ENCODE measurements around the gene CDK13.
A peak's percentile ranks its signal among the peaks of the same experiment; 100 is the strongest.

The CDK13 gene

GRCh38 chr7:39950473-39951225 is 593 bp downstream of the CDK13 start:
- peak; percentile 36 for DNase-seq

GRCh38 chr7:39951226-39952194 is 1.5 kb downstream of the CDK13 start:
- peak; percentile 70 for DNase-seq

- DNase-seq, result no peak
Observed at GRCh38 chr7:39952374-39952773, 2.3 kb downstream of the CDK13 start.

DNA sequence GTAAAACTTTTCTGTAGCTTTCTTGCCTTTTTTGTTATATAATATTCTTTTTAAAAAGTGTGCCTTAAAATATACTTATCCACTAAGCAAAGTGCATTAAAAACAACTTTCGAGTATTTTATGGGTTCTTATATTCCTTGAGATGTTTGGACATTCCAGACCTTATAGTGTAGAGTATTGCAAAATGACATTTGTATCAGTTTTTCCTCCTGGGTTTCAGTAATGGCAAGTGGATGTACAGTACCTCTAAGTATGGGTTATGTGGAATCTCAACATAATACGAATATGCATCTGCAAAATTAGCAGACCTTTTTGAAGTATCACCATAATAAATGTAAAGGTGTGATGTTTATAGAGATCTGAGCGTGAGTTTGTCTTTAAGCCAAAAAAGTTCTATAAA is 2.7 kb downstream of the CDK13 start:
- DNase-seq, result no peak

- DNase-seq, result no peak
Observed at GRCh38 chr7:39954694-39955093, 4.6 kb downstream of the CDK13 start.

- DNase-seq, result no peak
Observed at GRCh38 chr7:39958038-39958437, 8.0 kb downstream of the CDK13 start.

DNA sequence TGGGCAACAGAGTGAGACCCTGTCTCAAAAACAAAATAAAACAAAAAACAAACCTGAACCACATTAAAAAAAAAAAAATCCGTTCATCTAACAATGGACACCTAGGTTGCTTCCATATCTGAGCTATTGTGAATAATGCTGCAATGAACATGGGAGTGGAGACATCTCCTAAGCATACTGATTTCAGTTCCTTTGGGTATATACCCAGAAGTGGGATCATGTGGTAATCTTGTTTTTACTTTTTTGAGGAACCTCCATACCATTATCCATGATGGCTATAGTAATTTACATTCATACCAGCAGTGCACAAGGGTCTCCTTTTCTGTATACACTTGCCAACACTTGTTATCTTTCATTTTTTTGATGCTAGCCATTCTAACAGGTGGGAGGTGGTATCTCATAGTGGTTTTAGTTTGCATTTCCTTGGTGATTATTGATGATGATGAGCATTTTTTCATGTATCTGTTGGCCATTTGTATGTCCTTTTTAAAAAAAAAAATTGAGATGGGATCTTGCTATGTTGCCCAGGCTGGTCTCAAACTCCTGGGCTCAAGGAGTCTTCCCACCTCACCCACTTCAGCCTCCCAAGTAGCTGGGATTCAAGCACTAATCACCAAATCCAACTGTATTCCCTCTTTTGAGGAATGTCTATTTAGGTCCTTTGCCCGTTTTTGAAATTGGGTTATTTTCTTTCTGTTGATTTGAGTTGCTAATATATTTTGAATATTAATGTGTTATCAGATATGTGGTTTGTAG is 17.5 kb downstream of the CDK13 start:
- DNase-seq, result no peak

DNA sequence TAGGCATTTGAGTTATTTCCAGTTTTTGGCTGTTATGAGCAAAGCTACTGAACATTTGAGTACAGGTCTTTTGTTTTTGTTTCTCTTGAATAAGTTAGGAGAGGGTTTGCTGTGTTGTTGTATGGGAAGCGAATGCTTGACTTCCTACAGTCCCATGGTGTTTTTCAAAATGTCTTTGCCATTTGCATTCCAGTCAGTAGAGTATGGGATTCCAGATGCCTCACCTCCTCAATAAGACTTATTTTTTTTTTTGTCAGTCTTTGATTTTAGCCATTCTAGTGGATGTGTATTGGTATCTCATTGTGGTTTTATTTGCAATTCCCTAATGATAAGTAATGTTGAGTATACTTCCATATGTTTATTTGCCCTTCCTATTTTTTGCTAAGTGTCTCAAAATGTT is 19.4 kb downstream of the CDK13 start:
- DNase-seq, result no peak

DNA sequence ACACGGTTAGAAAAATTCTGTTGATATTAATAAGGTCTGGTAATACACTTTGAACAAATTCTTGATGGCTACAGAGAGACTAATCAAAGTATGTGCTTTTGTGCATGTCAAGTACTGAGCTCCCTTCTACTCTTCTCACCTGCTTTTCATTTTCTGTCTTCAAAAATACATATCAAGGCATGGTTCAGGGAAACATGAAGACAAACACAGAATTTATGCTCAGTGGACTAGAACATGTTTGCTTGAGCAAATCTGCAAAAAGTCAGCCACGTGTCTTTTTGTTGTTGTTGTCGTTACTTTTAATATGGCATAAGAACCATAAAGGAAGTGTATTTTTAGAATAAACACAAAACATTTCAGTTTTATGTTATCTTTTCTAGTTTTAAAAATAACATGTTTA is 21.9 kb downstream of the CDK13 start:
- DNase-seq, result no peak

GRCh38 chr7:39973801-39974200 is 23.7 kb downstream of the CDK13 start:
- DNase-seq, result no peak

DNA sequence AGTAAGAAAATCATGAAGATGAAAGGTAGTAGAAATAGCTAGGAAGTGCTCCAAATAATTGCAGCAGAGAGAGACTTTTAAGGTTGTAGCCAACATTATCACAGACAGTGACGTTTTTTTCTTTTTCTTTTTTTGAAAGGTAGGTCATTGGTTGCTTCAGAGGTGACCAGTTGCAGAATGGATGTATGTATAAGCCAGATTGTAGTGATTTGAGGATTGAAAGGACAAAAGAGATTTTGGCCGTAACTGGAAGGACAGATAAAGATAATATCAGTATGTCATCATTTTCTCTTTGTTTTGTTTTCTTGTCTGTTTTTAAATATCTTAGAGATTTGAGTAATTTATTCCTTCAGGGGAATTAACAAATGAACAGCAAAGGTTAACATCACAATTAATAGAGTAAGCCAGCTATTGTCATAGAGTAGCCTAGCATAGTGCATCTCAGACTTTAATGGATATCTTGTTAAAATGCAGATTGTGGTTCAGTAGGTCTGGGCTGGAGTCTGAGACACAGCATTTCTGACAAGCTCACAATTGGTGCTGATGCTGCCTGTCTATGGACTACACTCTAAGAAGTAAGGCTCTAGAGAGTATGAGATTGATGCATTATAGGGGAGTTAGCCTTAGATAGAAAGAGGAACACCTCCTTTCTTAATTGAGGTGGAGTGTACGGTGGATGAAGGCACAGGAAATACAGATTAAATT is 28.3 kb downstream of the CDK13 start:
- no peak for DNase-seq

DNA sequence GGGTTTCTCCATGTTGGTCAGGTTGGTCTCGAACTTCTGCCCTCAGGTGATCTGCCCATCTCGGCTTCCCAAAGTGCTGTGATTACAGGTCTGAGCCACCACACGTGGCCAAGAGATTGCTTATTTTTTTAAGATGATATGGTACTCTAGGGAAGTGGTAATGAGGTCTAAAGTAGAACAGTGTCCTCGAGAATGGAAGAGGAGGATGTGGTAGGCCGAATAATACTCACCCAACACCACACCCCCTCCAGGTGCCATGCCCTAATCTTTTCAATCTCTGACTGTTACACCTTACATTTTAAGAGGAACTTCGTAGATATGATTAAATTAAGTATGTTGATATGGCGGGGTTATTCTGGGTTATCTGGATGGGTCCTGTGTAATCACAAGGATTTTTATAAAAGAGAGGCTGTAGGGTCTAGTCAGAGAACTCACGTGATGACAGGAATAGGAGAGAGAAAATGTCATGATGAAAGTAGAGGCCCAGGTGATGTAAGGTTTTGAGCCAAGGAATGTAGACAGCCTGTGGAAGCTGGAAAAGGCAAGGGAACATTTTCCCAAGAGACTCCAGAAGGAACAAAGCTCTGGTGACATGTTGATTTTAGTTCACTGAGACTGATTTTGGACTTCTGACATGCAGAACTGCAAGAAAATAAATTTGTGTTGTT is 29.5 kb downstream of the CDK13 start:
- DNase-seq, result no peak

- DNase-seq, result no peak
Observed at GRCh38 chr7:39985398-39985918, 35.4 kb downstream of the CDK13 start.

- no peak for DNase-seq
Observed at GRCh38 chr7:39987641-39988347, 37.7 kb downstream of the CDK13 start.

DNA sequence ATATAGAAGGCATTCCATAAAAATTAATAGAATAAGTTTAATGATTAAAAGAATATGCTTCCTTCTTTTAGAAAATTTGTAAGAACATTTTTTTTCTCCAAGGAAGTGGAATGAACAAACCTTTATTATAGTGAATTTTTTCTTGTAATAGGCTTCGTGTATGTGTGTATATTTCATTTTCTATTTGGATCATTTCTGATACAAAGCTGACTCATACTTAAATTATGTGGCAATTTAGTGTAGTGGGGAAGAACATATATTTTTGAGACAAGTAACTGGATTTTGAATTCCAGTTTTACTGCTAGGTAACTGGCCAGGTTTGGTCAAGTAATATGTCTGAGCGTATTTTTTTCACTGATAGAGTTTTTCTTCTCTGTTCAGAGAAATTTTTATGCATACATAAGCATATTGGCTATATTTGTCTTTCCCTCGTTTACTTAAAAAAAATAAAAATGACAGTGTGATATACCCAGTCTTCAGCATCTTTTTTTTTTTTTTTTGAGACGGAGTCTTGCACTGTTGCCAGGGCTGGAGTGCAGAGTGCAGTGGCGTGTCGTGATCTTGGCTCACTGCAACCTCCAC is 50.8 kb downstream of the CDK13 start:
- no peak for DNase-seq

- no peak for DNase-seq
Observed at GRCh38 chr7:40001649-40002048, 51.6 kb downstream of the CDK13 start.

GRCh38 chr7:40003597-40003996 is 53.5 kb downstream of the CDK13 start:
- no peak for DNase-seq

GRCh38 chr7:40008223-40008815 is 58.3 kb downstream of the CDK13 start:
- DNase-seq, result no peak

DNA sequence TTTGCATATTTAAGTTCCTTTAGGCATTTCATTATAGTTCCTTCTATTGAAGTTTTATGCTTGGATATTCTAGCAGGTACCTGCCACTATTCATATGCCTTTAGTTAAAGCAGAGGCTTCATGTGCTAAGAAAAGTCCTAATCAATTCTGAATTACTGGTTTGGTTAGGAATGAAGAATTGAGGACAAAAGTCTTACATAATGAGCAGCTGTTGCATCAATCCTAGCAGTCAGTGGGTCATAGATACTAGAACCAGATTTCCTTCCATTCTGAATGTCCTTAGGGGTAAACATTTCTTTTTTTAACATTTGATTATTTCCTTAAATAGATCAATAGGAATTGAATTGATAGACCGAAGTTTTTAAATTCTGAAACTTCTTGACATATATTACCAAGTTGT is 59.2 kb downstream of the CDK13 start:
- no peak for DNase-seq

DNA sequence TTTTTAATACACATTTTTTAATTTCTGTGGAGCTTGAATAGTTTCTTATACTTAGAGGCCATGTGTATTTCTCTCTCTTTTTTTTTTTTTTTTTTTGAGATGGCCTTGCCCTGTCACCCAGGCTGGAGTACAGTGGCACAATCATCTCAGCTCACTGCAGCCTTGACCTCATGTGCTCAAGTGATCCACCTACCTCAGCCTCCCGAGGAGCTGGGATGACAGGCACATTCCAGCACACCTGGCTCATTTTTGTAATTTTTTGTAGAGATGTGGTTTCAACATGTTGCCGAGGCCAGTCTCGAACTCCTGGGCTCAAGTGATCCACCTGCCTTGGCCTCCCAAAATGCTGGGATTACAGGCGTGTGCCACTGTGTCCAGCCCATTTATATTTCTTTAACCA is 64.3 kb downstream of the CDK13 start:
- no peak for DNase-seq
